Kidney glomerular epithelial cell (primary cell): ENCODE results near the gene TOGARAM1.

Source experiments
- DNase-seq: peaks from one replicate; lab custom pipeline; 2025; lab: John Stamatoyannopoulos, UW

TOGARAM1 gene

DNA sequence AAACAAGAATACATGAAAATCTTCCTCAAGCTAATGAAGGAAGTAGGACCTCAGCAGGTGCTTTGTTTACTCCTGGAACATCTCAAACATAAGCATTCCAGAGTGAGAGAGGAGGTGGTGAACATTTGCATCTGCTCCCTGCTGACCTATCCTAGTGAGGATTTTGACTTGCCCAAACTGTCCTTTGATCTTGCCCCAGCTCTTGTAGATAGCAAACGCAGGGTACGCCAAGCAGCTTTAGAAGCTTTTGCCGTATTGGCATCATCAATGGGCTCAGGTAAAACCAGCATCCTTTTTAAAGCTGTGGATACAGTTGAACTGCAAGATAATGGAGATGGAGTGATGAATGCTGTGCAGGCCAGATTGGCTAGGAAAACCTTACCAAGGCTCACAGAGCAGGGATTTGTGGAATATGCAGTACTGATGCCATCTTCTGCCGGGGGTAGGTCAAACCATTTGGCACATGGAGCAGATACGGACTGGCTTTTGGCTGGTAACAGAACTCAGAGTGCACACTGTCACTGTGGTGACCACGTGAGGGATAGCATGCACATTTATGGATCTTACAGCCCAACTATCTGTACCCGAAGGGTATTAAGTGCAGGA, 1.9 kb downstream of the TOGARAM1 start:
- DNase-seq, result no peak

DNA sequence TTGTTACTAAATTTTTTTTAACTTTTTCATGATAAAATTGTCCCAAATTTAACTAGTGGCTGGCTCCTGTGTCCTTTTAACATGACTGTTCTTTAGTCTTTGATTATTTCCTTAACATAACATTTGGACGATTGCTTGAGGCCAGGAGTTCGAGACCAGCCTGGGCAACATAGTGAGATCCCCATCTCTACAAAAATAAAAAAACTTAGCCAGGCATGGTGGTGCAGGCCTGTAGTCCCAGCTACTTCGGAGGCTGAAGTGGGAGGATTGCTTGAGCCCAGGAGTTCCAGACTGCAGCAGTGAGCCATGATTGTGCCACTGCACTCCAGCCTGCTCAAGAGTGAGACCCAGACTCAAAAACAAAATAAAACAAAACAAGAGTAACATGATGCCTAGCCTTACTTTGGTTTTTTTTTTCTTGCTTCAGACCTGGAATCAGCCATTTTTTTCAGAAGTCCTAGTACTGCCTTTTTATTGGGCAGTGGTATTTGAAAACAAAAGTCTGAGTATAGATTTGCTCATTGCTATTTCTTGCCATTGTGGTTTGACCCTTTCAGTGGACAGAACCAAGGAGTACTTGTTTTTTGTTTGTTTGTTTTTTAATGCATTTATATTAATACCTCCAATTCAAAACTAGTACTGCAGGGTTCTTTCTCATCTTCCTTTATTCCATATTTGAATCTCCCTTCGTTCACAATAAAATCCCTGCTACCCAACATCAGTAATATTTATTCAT, 4.8 kb downstream of the TOGARAM1 start:
- no peak for DNase-seq

DNA sequence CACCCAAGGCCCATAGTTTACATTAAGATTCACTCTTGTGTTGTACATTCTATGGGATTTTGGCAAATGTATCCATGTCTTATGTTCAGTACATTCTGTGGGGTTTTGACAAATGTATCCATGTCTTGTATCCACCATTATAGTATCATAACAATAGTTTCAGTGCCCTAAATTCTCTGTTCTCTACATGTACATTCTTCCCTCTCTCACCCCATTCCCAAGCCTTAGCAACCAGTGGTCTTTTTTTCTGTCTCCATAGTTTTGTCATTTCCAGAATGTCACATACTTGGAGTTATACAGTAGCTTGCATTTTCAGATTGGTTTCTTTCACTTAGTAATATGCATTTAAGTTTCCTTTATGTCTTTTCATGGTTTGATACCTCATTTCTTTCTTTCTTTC, 6.7 kb downstream of the TOGARAM1 start:
- no peak for DNase-seq

DNA sequence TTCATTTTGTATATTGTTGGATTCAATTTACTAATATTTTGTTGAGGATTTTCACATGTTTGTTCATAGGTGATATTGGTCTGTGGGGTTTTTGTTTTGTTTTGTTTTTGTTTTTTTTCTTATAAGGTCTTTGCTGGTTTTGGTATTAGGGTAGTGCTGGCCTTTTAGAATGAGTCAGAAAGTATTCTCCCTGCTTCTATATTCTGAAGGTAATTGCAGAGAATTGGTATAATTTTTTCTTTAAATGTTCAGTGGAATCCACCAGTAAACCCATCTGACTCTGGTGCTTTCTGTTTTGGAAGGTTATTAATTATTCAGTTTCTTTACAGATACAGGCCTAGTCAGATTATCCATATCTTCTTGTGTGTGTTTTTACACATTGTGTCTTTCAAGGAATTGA, 8.9 kb downstream of the TOGARAM1 start:
- DNase-seq, result no peak

DNA sequence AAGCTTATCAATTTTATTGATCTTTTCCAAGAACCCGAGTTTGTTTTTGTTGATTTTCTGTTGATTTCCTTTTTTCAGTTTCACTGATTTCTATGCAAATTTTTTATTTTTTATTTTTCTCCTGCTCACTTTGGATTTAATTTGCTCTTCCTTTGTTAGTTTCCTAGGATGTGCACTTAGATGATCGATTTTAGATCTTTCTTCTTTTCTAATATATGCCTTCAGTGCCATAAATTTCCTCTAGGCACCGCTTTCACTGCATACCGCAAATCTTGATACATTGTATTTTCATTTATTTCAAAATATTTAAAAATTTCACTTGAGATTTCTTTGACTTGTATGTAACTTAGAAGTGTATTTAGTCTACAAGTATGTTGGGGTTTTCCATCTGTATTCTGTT, 9.5 kb downstream of the TOGARAM1 start:
- DNase-seq, result no peak

DNA sequence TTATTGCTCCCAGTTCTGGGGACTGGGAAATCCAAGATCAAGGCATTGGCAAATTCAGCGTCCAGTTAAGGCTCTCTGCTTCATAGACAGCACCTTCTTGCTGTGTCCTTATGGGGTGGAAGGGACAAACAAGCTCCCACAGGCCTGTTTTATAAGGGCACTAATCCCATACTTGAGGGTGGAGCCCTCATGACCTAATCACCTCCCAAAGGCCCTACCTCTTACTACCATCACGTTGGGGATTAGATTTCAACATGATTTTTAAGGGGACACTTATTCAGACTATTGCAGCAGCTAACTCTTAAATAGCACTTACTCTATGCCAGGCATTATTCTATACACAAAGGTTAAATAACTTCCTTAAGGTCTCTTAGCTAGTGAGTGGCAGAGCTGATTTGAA, 17.3 kb downstream of the TOGARAM1 start:
- DNase-seq, result no peak

DNA sequence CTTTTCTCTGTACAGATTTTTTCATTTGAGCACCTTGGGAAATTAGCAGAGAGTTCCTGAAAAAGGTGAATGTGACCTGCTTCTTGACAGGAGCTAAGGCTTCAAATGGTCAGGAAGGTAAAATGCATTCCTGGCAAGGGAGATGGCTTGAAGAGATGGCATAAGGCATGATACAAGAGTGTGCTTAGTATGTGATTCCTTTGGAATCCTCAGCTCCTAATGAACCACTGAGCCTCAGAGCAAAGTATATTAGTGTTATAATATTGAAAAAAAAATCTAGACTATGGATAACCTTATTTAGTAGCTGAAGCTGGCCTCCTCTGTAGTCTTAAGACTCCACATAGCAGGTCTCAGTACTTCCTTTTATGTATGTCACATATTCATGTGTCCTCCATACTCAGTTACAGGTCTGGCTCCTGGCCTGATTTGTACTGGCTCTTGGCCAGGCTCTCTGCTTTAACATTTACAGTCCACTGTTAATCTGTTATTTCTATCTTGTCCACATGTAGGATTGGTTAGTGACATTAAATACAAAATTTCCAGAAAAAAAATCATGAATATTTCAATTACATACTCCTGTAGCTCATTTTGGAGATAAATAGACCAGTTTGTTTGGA, 17.9 kb downstream of the TOGARAM1 start:
- DNase-seq, result no peak

DNA sequence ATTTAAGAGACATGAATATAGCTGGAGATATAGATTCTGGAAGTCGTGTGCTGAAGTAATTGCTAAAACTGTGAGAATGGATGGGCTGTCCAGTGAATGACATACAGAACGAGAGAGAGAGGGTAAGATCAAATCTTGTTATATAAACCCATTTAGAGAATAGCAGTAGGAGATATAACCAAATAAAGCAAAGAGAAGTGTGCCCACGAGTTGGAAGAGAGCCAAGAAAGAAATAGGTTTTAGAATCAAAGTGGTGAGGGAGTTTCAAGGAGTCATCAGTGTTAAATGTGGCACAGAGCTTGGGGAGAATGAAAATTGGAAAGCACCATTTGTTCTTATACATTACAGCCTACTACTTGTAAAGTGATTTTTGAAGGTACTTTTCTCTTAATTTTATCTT, 19.2 kb downstream of the TOGARAM1 start:
- no peak for DNase-seq

DNA sequence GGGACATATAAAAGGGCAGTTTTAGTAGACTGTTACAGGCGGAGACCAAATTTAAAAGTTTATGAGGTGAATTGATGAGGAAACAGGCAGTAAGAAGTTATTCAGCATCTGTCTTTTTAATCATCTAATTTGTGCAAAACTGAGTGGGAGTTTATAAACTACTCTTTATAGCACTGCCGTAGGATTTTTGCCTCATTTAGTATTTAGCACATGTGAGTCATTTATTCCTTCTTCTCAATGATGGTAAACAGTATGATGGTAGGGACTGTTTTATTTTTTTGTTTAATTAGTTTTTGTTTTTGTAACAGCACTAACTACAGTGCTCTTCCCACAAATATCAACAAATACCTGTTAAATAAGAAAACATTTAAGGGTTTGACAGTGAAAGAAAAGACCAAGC, 20.6 kb downstream of the TOGARAM1 start:
- no peak for DNase-seq

DNA sequence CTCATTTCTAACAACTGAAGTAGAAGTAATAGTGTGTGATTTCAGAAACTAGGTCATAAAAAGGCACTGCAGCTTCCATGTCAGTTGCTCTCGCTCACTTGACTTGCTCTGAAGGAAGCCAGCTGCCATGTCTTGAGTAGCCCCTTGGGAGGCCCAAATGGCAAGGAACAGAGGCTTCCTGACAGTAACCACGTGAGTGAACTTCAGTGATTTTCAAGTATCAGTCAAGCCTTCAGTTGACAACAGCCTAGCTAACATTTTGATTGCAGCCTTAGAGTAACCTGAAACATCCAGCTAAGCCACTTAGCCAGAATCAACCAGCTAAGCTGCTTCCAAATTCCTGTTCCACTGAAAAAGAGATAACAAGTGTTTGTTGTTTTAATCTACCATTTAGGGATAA, 26.7 kb downstream of the TOGARAM1 start:
- no peak for DNase-seq

DNA sequence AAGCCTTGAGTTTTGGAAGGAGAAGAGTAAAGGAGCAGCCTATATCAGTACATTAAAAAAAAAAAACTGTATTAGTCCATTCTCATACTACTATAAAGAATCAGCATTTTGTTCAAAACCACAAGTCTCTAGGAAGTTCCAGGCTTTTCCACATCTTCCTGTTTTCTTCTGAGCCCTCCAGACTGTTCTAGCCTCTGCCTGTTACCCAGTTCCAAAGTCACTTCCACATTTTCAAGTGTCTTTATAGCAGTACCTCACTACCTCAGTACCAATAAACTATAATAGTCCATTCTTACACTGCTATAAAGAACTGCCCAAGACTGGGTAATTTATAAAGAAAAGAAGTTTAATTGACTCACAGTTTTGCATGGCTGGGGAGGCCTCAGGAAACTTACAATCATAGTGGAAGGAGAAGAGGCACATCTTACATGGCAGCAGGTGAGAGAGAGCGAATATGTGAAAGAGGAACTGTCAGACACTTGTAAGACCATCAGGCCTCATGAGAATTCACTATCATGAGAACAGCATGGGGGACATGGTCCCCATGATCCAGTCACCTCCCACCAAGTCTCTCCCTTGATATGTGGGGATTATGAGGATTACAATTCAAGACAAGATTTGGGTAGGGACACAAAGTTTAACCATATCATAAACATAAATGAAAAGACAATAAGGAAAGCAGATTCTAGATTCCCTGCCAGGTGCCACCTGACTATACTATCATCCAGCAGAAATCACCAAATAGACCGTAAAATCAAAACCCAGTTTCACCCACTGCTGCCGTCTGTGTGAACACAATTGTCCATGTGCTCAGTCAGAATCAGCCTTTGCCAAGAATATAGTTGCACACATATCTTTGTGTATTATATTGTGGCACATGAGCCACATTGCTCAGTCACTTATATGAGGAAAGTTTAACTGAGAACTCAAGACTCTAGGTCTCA, 27.8 kb downstream of the TOGARAM1 start:
- DNase-seq, result no peak

DNA sequence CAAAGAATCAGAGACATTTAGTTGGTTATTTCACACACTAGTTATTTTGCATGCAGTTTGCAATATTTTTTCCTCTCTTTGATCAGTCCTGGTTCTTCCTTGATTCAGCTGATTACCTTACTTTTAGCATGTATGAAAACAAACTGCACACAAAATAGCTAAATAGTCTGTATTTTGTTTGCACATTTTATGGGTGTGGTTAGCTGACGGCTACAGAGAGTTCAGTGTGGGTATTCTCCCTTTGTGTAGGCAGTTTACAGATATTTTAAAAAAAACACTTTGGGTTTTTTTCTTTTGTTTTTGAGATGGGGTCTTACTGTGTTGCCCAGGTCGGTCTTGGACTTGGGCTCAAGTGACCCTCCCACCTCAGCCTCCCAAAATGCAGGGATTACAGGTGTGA, 28.5 kb downstream of the TOGARAM1 start:
- DNase-seq, result no peak

DNA sequence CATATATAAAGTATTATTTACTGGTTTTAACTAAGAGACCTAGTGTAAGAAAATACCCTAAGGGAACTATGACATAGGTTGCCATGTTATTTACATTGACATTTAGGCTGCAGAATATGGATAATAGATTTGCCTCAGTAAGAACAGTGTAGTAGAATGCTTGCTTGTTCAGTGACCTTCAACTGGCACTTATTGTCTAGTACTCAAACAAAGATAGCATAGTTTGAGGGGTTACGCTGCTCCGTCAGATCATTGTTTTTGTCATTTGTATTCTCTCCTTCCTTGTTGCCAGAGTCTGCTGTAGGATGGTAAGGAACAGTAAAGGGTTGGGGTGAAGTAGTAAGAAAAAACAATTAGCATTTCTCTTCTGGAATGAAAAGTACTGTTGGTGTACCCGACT, 33.2 kb downstream of the TOGARAM1 start:
- DNase-seq, result no peak

DNA sequence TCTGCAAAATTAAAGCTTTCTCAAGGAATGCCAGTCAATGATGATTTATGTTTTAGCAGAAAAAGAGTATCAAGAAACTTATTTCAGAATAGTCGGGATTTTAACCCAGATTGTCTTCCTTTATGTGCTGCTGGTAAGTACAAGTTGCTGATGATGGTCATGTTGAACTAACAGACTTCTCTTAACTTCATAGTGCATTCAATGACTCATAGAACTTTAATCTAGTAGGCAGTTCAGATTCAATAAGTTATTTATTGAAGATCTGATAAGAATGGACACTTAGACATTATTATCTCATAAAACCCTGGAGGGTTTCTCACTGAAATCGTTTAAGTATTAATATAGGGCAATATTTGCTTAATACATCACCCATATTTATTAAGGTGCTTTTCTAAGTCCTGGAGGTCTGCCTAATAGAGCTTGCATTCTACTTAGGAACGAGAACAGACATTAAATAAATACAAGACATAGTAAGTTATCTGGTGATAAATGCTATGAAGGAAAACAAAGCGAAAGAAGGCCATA, 33.8 kb downstream of the TOGARAM1 start:
- no peak for DNase-seq

DNA sequence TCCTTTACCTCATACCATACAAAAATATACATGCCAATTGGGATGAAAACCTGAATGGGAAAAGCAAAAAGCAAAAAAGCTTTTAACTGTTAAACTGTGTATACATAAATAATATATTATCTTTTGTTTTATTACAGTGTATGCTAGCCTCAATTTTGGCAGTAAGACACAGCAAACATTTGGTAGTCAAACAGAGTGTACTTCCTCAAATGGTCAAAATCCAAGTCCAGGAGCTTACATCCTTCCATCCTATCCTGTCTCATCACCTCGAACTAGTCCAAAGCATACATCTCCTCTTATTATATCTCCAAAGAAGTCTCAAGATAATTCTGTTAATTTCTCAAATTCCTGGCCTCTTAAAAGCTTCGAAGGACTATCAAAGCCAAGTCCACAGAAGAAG, 41.9 kb downstream of the TOGARAM1 start:
- DNase-seq, result no peak

DNA sequence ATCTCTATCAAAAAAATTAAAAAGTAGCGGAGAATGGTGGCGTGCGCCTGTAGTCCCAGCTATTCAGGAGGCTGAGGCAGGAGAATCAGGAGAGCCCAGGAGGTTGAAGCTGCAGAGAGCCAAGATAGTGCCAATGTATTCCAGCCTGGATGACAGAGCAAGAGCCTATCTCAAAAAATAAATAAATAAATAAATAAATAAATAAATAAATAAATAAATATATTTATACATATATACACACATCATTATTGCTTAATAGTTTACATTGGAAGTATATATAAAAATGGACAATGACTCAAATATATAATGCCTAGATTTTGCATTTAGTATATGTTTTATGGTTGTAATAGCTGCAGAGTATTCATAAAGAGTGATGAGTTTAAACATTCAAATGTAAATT, 53.1 kb downstream of the TOGARAM1 start:
- no peak for DNase-seq

DNA sequence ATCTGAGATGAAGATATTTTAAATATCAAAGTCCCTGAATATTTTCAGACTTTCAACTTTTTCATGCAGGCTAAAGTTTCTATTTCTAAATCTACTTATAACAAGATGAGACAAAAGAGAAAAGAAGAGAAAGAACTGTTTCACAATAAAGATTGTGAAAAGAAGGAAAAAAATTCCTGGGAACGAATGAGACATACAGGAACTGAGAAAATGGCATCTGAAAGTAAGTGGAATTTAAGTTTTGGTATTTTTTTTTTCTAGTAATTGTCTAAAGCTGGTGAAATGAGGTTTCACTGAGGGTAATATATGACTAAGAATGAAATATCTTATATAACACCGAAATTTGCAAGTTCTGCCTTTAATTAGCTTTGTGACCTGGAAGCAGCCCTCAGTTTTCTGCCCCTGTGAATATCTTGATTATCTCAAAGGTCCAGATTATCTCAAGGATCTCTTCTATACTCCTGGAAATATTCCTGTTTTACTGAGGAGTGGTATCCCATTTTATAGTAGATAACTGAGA, 66.2 kb downstream of the TOGARAM1 start:
- DNase-seq, result no peak

DNA sequence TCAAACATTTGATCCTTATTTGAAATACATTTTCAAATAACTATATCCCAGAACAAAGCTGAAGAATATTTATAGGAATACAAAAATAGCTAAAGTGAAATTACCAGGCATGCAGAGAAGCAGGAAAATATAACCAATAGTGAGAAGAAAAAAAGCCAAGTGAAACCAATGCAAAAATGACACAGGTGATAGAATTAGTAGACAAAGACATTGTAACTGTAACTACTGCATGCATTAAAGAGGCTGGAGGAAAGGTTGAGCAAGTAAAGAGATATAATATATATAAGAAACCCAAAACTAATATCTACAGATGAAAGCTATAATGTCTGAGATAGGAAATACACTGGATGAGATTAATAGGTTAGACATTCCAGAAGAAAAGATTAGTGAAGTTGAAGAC, 72.7 kb downstream of the TOGARAM1 start:
- DNase-seq, result no peak

DNA sequence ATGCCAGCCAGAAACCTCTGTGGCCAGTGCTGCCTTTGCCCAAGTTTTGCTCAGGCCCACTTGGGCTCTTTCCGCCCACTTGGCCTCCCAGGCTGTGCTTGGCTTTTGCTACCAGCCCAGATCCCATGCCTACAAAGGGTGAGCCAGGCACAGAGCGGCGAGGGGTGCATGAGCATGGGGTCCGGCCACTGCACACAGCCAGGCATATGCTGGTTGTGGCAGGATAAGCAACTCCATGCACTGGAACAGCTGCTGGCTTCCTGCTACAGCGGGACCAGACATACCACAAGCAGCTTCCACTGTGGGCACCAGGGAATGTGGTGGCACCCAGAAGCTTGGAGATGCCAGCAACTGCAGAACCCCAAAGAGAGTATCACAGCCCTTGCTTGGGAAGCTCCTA, 76.3 kb downstream of the TOGARAM1 start:
- no peak for DNase-seq

DNA sequence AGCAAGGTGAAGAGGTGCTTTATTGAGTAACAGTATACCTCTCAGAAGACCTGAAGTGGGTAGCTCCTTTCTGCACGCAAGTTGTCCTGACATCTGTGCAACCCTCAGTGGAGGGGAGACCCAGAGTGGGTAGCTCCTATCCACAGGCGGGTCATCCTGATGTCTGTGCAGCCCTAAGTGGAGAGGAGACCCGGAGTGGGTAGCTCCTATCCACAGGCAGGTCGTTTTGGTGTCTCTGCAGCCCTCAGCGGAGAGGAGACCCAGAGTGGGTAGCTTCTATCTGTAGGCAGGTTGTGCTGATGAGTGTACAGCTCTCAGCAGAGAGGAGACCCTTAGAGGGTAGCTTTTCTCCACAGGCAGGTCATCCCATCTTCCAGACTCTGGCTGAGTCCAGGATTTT, 76.9 kb downstream of the TOGARAM1 start:
- DNase-seq, result no peak

DNA sequence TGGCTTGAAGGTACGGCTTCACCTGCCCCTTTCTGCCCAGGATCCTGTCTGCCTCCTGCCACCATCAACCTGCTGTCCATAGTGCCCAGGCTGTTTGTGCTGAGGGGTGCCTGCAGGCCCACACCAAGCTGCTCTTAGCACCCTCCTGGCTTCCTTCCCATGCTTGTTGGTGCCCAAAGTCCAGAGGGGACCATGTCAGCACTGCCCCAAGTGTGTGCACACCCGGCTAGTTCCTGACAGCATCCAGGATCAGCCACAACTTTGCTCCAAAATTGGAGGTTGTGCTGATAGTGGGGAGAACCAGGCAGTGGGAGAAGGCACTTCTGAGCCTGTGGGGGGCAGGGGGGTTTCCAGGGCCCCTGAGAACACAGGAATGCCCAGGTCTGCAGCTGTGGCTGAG, 77.4 kb downstream of the TOGARAM1 start:
- DNase-seq, result no peak

DNA sequence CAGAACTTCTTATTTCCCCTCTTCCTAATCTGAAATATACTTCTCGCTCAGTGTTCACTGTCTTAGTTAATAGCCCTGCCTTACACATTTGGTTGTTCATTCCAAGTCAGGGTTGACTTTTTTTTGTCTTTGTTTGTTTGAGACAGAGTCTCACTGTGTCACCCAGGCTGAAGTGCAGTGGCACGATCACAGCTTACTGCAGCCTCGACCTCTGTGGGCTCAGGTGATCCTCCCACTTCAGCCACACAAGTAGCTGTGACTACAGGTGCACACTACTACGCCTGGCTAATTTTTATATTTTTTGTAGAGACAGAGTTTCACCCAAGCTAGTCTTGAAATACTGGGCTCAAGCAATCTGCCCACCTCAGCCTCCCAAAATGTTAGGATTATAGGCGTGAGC, 79.7 kb downstream of the TOGARAM1 start:
- no peak for DNase-seq
